Ramos (cell line): ENCODE results near the gene SSBP2.
"Not testable (repeated sequence)": the region's sequence is repeated elsewhere in the genome, so short reads cannot be mapped to it uniquely, and the experiment has no call there.

Experiments used
- in situ Hi-C: fragments of 300-500 bp; cut with MboI; formaldehyde crosslinking; loops from one replicate; pipeline ENCODE4 v1.14.3; 2022; ENCODE audit warnings: low sequenced_read_pairs; ENCODE audit not compliant: unreplicated experiment

SSBP2 gene

DNA sequence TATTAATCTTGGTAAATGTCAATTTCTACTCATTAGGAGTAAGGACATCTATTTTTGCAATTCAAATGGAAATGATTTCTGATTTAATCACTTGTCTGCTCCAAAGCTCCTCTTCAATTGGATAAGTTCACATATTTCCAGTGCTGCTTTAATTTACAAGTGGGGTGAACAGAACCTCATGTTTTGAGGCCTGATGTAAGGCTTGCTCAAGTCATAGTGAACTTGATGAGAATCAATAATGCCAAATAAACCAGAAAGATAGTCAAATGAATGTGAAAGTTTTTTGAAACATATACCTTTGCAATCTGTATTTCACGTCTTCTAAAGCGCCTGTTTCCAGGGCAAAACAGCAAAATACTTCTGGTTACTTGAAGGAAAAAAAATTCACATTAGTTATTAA, 341.5 kb downstream of the SSBP2 start:
- in situ Hi-C loops = no loop called here

DNA sequence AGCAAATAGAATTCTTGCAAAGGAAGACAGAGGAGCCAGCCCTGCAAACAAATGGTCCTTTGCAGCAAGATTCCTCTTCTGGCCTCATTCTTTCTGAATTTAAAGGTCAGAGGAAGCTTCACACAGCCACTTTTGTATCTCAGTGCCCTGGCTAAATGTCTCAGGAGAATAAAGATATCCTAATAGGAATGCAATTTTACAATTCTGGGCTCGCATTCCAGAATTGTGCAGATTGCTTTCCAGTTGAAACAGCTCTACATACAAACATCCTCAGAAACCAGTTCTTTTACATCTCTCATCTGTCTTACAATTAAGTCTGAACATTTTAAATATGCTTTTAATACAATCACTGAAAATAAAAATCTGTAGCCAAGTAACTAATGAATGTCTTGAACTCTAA, 342.4 kb downstream of the SSBP2 start:
- in situ Hi-C loops = no loop called here

DNA sequence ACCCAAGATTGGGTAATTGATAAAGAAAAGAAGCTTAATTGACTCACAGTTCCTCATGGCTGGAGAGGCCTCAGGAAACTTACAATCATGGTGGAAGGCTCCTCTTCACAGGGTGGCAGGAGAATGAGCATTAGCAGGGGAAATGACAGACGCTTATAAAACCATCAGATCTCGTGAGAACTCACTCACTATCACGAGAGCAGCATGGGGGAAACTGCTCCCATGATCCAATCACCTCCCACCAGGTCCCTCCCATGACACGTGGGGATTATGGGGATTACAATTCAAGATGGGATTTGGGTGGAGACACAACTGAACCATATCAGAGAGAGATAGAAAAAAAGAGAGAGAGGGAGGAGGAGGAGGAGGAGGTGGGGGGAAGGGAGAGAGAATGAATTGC, 343.1 kb downstream of the SSBP2 start:
- in situ Hi-C loops = not testable (repeated sequence)

DNA sequence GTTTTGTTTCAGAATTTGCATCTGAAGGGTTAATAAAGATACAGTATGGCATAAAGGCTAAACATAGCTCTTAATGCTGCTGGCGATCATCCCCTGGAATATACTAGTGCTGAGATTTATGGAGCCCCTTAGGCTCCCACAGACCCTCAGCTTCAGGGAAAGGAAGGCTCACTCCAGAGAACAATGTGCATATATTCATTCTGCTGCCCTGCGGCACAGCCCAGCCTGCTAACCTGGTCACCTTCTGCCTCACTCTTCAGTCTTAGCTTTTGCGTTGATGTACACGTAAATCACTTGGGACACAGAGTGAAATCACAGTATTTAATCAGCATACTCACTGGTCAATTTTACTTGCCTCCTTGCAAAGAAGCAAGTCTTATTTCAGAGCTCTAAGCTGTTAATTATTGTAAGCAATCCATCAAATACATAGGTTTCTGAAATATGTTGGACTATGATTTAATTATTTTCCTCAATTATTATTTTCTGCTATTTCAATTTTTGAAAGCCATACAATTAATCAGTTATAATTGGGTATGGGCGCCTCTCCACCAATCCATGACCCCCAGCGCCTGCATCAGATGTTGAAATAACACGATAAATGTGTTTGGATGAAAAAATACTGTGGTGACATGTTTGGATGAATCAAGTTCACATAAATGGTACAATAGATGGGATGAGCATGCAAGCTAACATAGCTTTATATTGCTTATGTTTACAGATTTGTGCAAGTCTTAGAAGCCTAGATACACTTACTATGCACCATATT, 345.6 kb downstream of the SSBP2 start:
- in situ Hi-C loops = no loop called here

DNA sequence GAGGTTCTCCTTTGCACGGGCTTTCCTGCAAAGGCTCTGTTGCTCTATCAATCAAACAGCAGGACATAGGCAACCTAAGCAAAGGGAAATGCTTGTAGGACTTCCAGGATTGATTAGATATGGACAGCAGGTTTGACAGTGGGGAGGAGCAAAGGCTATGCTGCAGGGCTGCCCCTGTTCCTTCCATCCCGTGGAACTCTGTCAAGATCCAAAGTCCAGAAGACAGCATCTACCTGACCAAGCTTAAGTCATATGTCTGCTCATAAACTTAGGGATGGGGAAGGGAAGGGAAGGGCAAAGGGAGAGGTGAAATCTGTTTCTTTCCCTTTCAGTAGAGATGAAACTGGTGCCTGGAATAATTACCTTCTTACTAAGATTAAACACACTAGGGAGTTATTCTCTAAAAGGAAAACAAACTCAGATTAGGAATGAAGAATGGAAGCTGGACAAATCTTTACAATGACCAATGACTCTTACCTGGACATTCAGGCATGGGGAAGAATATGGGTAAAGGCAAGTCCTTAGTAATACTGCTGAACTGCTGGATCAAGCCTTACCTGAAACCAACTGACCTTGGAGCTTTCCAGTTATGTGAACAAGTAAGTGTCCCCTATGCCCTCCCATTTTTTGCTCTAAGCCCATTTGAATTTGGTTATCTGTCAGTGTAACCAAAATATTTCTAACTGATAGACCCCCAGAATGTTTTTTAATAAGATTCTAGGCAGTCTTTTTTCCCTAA, 348.5 kb downstream of the SSBP2 start:
- in situ Hi-C loops = no loop called here

DNA sequence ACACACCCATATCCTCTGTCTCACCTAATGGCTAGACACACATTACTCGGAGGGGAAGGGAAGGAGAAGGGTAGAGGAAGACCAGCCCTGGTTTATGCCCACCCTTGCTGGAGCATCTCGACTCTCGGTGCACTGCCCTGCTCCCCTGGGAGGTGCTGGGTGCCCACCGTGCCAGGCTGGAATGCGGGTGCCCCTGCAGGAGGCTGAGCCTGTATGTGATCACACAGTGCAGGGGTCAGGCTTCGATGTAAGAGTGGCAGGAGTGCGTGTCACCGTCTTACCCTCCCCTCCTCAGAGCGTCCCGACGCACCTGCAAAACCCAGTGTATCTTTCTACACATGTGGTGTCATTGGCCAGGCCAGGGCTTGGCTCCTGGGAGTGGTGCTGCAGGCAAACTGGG, 349.6 kb downstream of the SSBP2 start:
- in situ Hi-C loops = no loop called here

DNA sequence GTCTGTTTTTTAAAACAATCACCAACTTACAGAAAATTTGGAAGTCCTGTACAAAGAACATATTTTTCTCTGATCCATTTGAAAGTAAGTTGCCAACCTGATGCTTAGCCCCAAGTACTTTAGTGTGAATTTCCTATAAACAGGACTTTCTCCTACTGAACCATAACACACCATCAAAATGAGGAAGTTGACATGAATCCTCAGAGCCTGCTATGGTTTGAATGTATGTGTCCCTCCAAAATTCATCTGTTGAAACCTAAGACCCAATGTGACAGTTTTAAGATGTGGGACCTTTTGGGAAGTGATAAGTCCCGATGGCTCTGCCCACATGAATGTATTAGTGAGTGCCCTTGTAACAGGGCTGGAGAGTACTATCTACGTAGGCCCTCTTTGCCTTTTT, 350.5 kb downstream of the SSBP2 start:
- in situ Hi-C loops = no loop called here

DNA sequence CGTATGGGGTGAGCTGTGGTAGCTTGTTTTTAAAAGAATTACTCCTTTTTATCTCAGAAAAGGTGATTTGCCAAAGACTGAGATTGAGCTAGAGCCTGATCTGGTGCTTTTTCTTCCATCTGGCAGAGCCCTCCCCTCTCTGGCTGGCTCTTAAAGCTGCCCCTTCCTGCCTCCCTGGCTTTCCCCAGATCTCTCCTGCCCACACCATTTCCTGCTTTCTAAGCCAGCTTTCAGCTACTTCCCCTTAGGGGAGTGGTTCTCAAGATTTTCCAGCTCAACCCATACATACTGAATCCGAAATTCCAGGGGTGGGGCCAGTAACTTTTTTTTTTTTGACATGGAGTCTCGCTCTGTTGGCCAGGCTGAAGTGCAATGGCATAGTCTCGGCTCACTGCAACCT, 352.2 kb downstream of the SSBP2 start:
- in situ Hi-C loops = no loop called here

DNA sequence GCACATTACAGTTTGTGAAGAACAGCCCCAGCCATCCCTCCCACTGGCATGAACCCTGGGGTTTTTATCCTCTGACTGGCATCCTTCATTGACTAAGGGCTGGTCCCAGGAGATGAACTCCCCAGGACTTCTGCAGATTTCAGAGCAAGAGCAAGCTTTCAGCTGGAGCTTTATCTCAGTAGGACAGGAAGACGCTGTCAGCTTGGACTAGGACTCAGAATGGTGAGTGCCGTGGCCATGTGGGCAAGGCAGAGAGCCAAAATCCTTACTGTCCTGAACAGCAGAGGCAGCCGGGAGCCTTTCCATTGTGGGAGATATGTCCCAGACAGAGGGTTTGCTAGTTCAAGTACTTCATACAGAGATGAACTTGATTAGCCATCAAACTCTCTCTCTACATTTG, 353.7 kb downstream of the SSBP2 start:
- in situ Hi-C loops = no loop called here

DNA sequence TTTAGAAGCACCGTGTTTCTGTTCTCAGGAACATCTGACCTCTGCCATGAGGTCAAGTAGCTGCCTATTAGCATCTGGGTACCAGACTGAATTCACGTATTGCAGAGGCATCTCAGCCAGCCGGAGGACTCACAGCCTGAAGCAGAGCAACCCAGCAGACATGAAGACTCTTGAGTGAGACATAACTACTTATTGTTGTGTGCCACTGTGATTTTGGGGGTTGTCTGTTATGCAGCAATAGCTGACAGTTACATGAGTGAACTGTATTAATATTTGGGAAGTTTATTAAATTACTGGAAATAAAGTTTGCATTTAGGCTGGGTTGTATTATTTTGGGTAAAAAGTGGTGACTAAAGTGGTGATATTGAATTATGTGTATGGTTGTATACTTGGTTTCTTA, 355.6 kb downstream of the SSBP2 start:
- in situ Hi-C loops = no loop called here

DNA sequence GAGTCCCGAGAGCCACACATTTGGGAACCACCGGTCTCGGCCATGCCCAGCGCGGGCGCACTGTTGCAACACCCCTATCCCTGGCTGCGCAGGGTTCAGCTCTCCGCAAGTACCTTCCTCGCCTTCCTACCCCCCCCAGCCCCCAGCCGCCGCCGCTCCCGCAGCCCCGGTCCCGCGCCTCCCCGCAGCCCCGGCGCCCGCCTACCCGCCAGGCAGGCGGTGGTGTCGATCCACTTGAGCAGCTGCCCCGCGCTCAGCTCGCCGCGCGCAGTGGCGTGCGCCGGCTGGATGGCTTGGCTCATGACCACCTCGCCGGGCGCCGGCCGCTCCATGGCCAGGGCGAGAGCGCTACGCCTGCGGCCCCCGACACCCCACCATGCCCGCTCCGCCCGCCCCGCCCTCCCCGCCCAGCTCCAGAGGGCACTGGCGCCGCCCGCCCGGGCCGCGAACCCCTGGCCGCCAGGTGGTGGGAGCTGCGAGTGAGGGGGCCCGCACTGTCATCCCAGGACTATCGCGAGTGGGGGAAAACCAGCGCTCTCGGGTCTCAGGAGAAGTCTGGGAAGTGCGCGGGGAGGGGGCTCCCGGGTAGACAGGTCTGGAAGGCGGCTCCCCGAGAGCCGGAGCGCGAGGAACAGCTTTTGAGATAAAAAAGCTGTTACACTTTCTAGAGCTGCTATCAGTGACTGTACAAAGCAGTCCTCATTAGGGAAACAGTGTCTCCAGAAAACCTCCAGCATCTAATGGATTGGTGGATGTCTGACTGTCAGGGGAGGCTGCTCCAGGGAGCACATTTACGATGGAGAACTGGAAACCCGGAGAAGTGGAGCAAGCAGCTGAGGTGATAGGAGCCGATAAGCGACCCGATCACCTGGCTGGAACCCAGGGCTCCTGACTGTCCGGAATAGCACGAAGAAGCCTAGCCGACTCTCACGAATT, 356.8 kb downstream of the SSBP2 start, which contains the start of gene ACOT12:
ACOT12 (minus strand) TSS at position 352 of the 936 bp plus-strand sequence; CDS start at position 332, 20 bp downstream.
- in situ Hi-C loops = no loop called here

DNA sequence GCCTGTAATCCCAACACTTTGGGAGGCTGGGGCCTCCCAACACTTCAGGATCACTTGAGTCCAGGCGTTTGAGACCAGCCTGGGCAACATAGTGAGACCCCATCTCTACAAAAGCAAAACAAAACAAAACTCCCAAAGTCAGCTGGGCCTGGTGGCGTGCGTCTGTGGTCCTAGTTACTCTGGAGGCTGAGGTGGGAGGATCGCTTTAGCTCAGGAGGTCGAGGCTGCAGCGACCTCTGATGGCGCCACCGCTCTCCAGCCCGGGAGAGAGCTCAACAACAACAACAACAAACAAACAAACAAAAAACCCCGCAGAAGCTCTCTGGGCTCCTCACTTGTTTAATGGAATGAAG, 357.5 kb downstream of the SSBP2 start:
- in situ Hi-C loops = no loop called here

DNA sequence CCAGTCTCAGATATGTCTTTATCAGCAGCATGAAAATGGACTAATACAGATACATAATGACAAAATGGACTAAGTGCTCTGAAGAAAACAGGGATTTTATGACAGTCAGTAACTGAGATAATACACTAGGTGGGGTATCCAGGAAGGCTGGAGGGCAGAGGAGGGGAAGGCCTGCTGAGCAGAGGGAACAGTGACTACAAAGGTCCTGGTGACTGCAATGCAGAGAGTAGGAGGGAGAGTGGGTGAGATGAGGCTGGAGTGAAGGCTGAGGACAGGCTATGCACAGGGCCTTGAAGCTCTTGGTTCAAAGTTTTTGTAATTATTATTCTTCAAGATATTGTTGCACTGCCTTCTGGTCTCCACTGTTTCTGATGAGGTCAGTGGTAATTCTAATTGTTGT, 361.9 kb downstream of the SSBP2 start:
- in situ Hi-C loops = no loop called here

DNA sequence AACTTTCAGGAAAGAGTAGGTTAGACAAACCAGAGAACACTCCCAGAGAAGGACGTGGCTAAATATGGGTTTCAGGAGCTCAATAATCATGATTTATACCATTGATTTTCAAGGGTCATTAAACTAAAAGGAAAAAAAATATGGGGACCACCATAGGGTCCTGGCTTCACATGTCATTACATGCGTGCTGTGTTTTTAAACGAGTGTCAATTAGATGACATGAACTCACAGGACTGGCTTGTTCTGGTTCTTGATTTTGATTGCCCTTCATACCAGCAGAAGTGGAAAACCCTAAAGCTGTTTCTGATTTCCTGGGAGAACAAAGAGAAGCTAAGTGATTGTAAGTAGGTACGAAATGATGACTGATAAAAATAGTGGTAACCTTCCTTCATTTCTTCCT, 362.7 kb downstream of the SSBP2 start:
- in situ Hi-C loops = no loop called here

DNA sequence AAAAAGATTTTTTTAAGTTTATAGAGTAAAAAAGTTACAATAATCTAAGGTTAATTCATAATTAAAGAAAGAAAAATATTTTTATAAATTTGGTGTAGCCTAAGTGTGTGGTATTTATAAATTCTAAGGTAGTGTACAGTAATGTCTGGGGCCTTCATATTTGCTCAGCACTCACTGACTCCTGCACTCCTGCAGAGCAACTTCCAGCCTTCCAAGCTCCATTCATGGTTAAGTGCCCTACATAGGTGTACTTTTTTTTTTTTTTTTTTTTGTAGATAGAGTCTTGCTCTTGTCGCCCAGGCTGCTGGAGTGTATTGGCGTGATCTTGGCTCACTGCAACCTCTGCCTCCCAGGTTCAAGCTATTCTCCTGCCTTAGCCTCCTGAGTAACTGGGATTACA, 367.0 kb downstream of the SSBP2 start:
- in situ Hi-C loops = no loop called here

DNA sequence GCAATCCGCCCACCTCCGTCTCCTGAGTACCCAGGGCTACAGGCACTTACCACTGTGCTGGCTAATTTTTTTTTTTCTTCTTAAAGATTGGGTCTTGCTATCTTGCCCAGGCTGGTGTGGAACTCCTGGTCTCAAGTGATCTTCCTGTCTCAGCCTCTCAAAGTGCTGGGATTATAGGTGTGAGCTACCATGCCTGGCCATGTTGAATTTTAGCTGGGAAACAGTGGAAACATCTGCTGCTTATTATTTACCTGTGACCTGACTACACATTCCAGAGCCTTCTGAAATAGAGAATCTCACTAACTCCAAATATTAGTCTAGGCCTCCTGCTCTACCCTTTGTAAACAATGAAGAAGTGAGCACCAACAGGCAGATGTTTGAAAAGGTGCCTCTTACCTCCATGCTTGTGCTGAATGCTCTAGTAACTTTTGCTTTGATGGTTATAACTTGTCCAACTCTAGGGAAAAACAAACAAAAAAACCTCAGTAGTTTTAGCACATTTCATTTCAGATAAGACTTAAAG, 379.5 kb downstream of the SSBP2 start:
- in situ Hi-C loops = no loop called here

DNA sequence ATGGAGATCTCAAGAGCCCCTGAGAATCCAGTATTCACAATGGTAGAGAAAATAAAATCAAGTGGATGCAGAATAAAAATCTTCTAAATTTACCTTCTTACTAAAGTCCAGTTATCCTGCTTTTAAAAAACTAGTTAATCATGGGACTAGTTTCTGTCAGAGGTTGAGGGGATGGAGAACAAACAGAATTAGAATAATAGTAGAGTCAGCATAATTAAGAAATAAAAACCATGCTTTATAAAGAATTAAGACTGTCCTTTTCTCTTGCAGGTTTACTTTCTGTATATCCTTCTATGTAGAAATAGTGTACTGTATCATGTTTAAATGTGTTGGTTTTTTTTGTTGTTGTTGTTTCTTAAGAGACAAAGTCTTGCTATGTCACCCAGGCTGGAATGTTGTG, 380.0 kb downstream of the SSBP2 start:
- in situ Hi-C loops = no loop called here

DNA sequence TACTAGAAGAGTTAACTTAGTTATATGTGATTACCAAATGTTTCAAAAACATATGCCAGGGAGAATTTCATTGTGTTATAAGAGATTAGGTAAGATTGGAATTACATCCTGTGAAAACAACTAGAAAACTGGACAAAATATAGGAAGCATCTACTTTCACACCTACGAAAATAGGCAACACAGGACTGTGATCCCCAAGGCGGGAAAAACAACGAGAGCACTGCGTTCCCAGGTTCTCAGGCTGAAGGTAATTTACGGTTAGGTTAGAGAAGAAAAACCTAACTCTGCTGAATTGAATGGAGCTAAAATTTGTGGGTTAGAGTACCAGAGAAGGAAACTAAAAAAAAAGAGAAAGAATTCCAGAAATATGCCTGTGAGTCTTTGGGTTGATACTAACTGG, 385.4 kb downstream of the SSBP2 start:
- in situ Hi-C loops = no loop called here

DNA sequence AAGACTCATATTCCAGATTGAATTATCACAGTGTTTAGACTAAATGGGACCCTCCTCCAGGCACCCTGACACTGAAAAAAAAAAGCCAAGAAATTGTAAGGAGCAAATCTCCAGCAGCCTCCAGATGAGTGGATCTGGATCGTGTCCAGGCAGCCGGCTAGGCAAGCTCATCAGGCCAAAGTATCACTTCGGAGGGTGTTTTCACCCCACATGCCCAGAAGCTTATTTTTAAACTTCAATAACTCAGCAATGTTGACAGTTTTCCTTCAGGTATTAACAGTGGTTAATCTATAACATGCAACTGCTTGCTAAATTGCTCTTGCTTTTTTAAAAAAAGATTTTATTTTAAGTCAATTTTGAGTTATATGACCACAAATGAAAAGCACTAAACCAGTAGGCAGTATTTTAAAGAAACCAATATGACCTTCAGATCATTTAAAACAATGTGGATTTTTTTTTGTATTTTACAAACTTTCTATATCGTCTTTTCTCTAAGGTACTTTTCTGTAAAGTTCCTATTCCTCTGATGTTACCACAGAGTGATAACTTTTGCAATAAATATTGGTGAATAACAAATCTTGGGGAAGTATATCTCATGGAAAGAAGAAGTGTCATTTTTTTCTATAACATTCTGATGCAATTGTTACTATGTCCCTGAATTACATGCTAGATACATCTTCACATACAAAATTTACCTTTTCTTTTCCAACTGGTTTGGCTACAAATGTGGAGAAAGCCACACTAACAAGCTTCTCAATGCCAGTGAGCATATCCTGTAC, 387.6 kb downstream of the SSBP2 start:
- in situ Hi-C loops = no loop called here
